HG02870 (cell line): Measurements from ENCODE around the gene CFAP410.
"Not testable (repeated sequence)": the region's sequence is repeated elsewhere in the genome, so short reads cannot be mapped to it uniquely, and the experiment has no call there.

Experiments
- ATAC-seq: cut with Tn5 transposase; IDR thresholded peaks from one replicate; pipeline ENCODE4 v1.9.1; 2021; ENCODE audit warnings: mild to moderate bottlenecking, moderate library complexity; ENCODE audit not compliant: unreplicated experiment

Gene CFAP410

GRCh38 chr21:44318489-44319285 is 20.5 kb downstream of the CFAP410 start:
- no peak for ATAC-seq

- no peak for ATAC-seq
Observed at GRCh38 chr21:44317871-44318270, 21.3 kb downstream of the CFAP410 start.

GRCh38 chr21:44317241-44317782 is 21.9 kb downstream of the CFAP410 start:
- ATAC-seq: no peak

GRCh38 chr21:44316277-44316900 is 22.8 kb downstream of the CFAP410 start:
- ATAC-seq: no peak

- no peak for ATAC-seq
Observed at GRCh38 chr21:44315691-44316203, 23.4 kb downstream of the CFAP410 start.

GRCh38 chr21:44314561-44314960 is 24.6 kb downstream of the CFAP410 start:
- no peak for ATAC-seq

- ATAC-seq: no peak
Observed at GRCh38 chr21:44314128-44314527, 25.1 kb downstream of the CFAP410 start.

- no peak for ATAC-seq
Observed at GRCh38 chr21:44313451-44313850, 25.7 kb downstream of the CFAP410 start.

- ATAC-seq: no peak
Observed at GRCh38 chr21:44312716-44313115, 26.5 kb downstream of the CFAP410 start.

- no peak for ATAC-seq
Observed at GRCh38 chr21:44312089-44312488, 27.1 kb downstream of the CFAP410 start.

GRCh38 chr21:44310628-44311507 is 28.3 kb downstream of the CFAP410 start:
- ATAC-seq: no peak

GRCh38 chr21:44306936-44307704 is 32.1 kb downstream of the CFAP410 start:
- no peak for ATAC-seq

- ATAC-seq: no peak
Observed at GRCh38 chr21:44305691-44306090, 33.5 kb downstream of the CFAP410 start.

- no peak for ATAC-seq
Observed at GRCh38 chr21:44304877-44305293, 34.3 kb downstream of the CFAP410 start.

- no peak for ATAC-seq
Observed at GRCh38 chr21:44304011-44304616, 35.1 kb downstream of the CFAP410 start.

GRCh38 chr21:44303490-44303981 is 35.7 kb downstream of the CFAP410 start:
- no peak for ATAC-seq

- ATAC-seq: not testable (repeated sequence)
Observed at GRCh38 chr21:44302573-44303401, 36.4 kb downstream of the CFAP410 start.

- no peak for ATAC-seq
Observed at GRCh38 chr21:44301961-44302406, 37.2 kb downstream of the CFAP410 start.

- no peak for ATAC-seq
Observed at GRCh38 chr21:44301141-44301540, 38.0 kb downstream of the CFAP410 start.
